DND-41 (cell line): Measurements from ENCODE around the gene SFSWAP.

ENCODE experiments used
- ATAC-seq: fragments of 200-7000 bp; cut with Tn5 transposase; 3 replicates; pipeline ENCODE4 v1.9.1; 2021; ENCODE audit warnings: low read depth; ENCODE audit not compliant: insufficient read depth
- DNase-seq: peaks from one replicate; pipeline ENCODE4 v3.0.0-alpha.2; 2020
- H2AFZ ChIP-seq: 2 replicates; pipeline ENCODE4 v1.6.0; 2012; ENCODE audit warnings: low read depth, low read length
- H3K27ac ChIP-seq: 2 replicates; pipeline ENCODE4 v1.5.1; 2012; ENCODE audit warnings: low read length, inconsistent platforms
- H3K27me3 ChIP-seq: fragments of 200-600 bp; sonication (generic); 2 replicates; pipeline ENCODE4 v1.6.0; 2012; ENCODE audit warnings: low read length, mild to moderate bottlenecking, inconsistent platforms; ENCODE audit not compliant: insufficient read depth, poor library complexity
- H3K36me3 ChIP-seq: 2 replicates; pipeline ENCODE4 v1.5.1; 2012; ENCODE audit warnings: low read length, inconsistent platforms; ENCODE audit not compliant: insufficient read depth
- H3K4me1 ChIP-seq: 2 replicates; pipeline ENCODE4 v1.5.1; 2012; ENCODE audit warnings: mild to moderate bottlenecking, low read length; ENCODE audit not compliant: insufficient read depth
- H3K4me2 ChIP-seq: 2 replicates; pipeline ENCODE4 v1.6.0; 2012; ENCODE audit warnings: mild to moderate bottlenecking, moderate library complexity, low read length, inconsistent platforms; ENCODE audit not compliant: insufficient read depth
- H3K4me3 ChIP-seq, 2 experiments: fragments of 200-600 bp in 1 of 2; shearing (Covaris generic) in 1 of 2; 2 replicates each; pipeline ENCODE4 v1.5.1; 2012 to 2016; ENCODE audit warnings: inconsistent platforms in 2 of 2, low read length in 2 of 2, mild to moderate bottlenecking in 2 of 2, low read depth in 1 of 2, moderate library complexity in 1 of 2
- H3K79me2 ChIP-seq: 2 replicates; pipeline ENCODE4 v1.6.0; 2012; ENCODE audit warnings: low read length, inconsistent platforms; ENCODE audit not compliant: insufficient read depth
- H3K9ac ChIP-seq: 2 replicates; pipeline ENCODE4 v1.6.0; 2012; ENCODE audit warnings: low read depth, mild to moderate bottlenecking, inconsistent platforms, low read length, moderate library complexity
- H3K9me3 ChIP-seq: 2 replicates; pipeline ENCODE4 v1.5.1; 2012; ENCODE audit warnings: low read length, moderate library complexity, mild to moderate bottlenecking, inconsistent platforms; ENCODE audit not compliant: insufficient read depth, severe bottlenecking
- H4K20me1 ChIP-seq: 2 replicates; pipeline ENCODE4 v1.6.0; 2012; ENCODE audit warnings: low read length; ENCODE audit not compliant: insufficient read depth
- CTCF ChIP-seq: IDR thresholded peaks from 2 replicates; pipeline ENCODE4 v1.5.1; 2012; ENCODE audit warnings: borderline replicate concordance, low read length, moderate library complexity, mild to moderate bottlenecking; ENCODE audit not compliant: poor library complexity, severe bottlenecking; ENCODE audit errors: extremely low read depth
- EZH2 ChIP-seq: IDR thresholded peaks from 3 replicates; pipeline ENCODE4 v1.6.1; 2012; ENCODE audit warnings: borderline replicate concordance, low read depth, mild to moderate bottlenecking, moderate library complexity, low read length, inconsistent platforms; ENCODE audit not compliant: severe bottlenecking

The SFSWAP gene

DNA sequence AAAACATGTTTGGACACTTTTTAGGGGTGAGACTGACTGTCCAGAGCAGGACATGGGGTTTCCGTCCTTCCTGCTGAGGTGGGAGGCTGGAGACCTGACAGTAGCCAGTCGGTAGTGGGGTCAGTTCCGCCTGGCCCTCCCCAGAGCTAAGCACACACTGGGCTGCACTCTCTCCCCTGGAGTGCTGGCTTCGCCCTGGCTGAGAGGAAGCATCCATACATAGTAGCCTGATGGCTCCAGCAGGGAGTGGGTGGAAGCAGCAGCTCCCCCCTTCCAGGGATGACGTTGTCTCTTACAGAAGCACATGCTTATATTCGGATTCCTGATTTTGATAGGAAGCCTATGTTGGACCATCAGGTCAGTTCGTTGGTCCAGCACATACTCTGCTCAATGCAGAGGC lies 40.4 kb downstream of the SFSWAP start:
- Histone ChIP-seq H3K36me3 (peaks cover 92% of the 10 kb centered on the region), H3K9me3 (no peaks in the 10 kb centered on the region), H3K79me2 (peaks cover 27% of the 10 kb centered on the region; the same call in 1 of the 2 replicates), H3K4me1 (no peaks in the 10 kb centered on the region), H2AFZ (no peak overlapping the region), H3K9ac (no peak overlapping the region), H3K4me3 (no peak overlapping the region), H3K4me2 (no peak overlapping the region), H3K27me3 (no peaks in the 10 kb centered on the region), H4K20me1 (peaks cover 43% of the 10 kb centered on the region), H3K27ac (no peak overlapping the region)
- no peak for ATAC-seq
- TF ChIP-seq EZH2 = no peak
- TF ChIP-seq CTCF = no peak
- no peak for DNase-seq

DNA sequence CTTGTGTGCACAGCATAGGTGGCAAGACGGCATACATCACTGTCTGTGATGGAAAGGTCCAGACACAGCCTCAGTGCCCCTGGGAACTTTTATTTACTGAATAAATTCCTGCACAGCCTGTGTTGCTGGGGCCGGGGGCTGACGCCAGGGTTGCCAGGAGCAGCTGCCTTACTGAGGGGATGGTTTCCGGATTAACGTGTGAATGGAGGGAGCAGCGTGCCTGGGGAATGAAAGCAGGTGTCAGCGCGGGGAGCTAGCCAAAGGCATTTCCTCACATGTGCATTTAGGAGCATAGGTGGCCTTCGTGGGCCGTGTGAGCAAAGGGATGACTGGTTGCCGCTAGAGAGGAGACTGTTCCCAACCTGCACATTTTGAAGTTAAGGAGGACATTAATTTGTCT lies 41.6 kb downstream of the SFSWAP start:
- Histone ChIP-seq H3K9me3 (no peaks in the 10 kb centered on the region), H3K36me3 (peaks cover 94% of the 10 kb centered on the region), H3K27ac (no peak overlapping the region), H3K27me3 (no peaks in the 10 kb centered on the region), H3K9ac (no peak overlapping the region), H2AFZ (no peak overlapping the region), H3K4me1 (no peaks in the 10 kb centered on the region), H4K20me1 (peaks cover 42% of the 10 kb centered on the region), H3K4me3 (no peak overlapping the region), H3K79me2 (peaks cover 27% of the 10 kb centered on the region; the same call in 1 of the 2 replicates), H3K4me2 (no peak overlapping the region)
- TF ChIP-seq CTCF (no peak), EZH2 (no peak)
- DNase-seq = no peak
- no peak for ATAC-seq

- H3K9me3 ChIP-seq = no peaks in the 10 kb centered on the region
- no peak overlapping the region for H3K27ac ChIP-seq
- H3K4me2 ChIP-seq = no peak overlapping the region
- H3K36me3 ChIP-seq = peaks cover 95% of the 10 kb centered on the region
- no peaks in the 10 kb centered on the region for H3K4me1 ChIP-seq
- TF ChIP-seq CTCF (no peak), EZH2 (no peak)
- no peaks in the 10 kb centered on the region for H3K27me3 ChIP-seq
- H4K20me1 ChIP-seq = peaks cover 41% of the 10 kb centered on the region
- peaks cover 27% of the 10 kb centered on the region; the same call in 1 of the 2 replicates for H3K79me2 ChIP-seq
- DNase-seq = no peak
- H2AFZ ChIP-seq = no peak overlapping the region
- no peak overlapping the region for H3K9ac ChIP-seq
- H3K4me3 ChIP-seq = no peak overlapping the region
- no peak for ATAC-seq
Measured at GRCh38 chr12:131753005-131753404, 42.1 kb downstream of the SFSWAP start.

DNA sequence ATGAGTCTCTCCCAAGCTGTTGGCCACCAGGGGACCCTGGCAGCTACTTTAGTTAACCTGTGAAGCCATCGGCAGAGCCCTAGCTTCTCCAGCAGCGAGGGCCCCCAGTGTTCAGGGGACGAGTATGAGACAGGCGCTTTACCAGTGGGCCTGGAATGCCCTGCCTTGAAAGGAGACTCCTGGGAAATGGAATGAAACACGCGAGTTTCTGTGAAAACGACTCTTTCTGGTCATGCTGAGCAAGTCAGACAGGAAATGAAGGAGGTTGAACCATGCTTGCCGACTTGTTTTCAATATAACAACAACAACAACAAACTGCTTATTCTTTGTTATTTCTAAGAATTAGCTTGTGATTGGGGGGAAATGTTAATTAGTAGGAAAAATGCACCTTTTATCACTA lies 42.9 kb downstream of the SFSWAP start:
- DNase-seq (no peak), ATAC-seq (no peak)
- Histone ChIP-seq H2AFZ (no peak overlapping the region), H3K9ac (no peak overlapping the region), H3K79me2 (peaks cover 27% of the 10 kb centered on the region; the same call in 1 of the 2 replicates), H4K20me1 (peaks cover 41% of the 10 kb centered on the region), H3K27me3 (no peaks in the 10 kb centered on the region), H3K36me3 (peaks cover 98% of the 10 kb centered on the region), H3K9me3 (no peaks in the 10 kb centered on the region), H3K4me3 (no peak overlapping the region), H3K4me1 (no peaks in the 10 kb centered on the region), H3K27ac (no peak overlapping the region), H3K4me2 (no peak overlapping the region)
- TF ChIP-seq CTCF = no peak
- TF ChIP-seq EZH2 = no peak
